Karpas-422 (cell line): ENCODE results near the gene PSRC1. TPM values are rescaled to one million over a fixed set of nuclear protein-coding genes. Genes with fewer than 3 reads are reported as not detected.
A peak's percentile ranks its signal among the peaks of the same experiment; 100 is the strongest.

Source experiments
- DNase-seq: peaks from one replicate; pipeline ENCODE4 v3.0.0-alpha.2; 2015
- H2AFZ ChIP-seq: fragments of 200-600 bp; sonication (generic); 2 replicates; pipeline ENCODE4 v1.6.1; 2014; ENCODE audit warnings: antibody characterized with exemption, low read length, mixed read lengths
- H3K27ac ChIP-seq: fragments of 200-600 bp; sonication (generic); 2 replicates; pipeline ENCODE4 v1.5.1; 2014; ENCODE audit warnings: mild to moderate bottlenecking, low read length, moderate library complexity
- H3K27me3 ChIP-seq: fragments of 200-600 bp; sonication (generic); 2 replicates; pipeline ENCODE4 v1.6.1; 2014; ENCODE audit warnings: low read length, mixed read lengths
- H3K36me3 ChIP-seq: fragments of 200-600 bp; sonication (generic); 2 replicates; pipeline ENCODE4 v1.6.1; 2014; ENCODE audit warnings: low read length, mixed read lengths; ENCODE audit not compliant: insufficient read depth
- H3K4me1 ChIP-seq: fragments of 200-600 bp; sonication (generic); 2 replicates; pipeline ENCODE4 v1.6.1; 2014; ENCODE audit warnings: mild to moderate bottlenecking, low read length, mixed read lengths
- H3K4me2 ChIP-seq: fragments of 200-600 bp; sonication (generic); 2 replicates; pipeline ENCODE4 v1.6.1; 2014; ENCODE audit warnings: low read length, low read depth, mild to moderate bottlenecking; ENCODE audit not compliant: poor library complexity, severe bottlenecking
- H3K4me3 ChIP-seq: fragments of 200-600 bp; sonication (generic); 2 replicates; pipeline ENCODE4 v1.5.1; 2014; ENCODE audit warnings: mild to moderate bottlenecking, antibody characterized with exemption, low read length, mixed read lengths
- H3K79me2 ChIP-seq: fragments of 200-600 bp; sonication (generic); 2 replicates; pipeline ENCODE4 v1.6.1; 2014; ENCODE audit warnings: mild to moderate bottlenecking, low read length, mixed read lengths
- H3K9ac ChIP-seq: fragments of 200-600 bp; sonication (generic); 2 replicates; pipeline ENCODE4 v1.6.0; 2014; ENCODE audit warnings: low read length
- H3K9me2 ChIP-seq: fragments of 200-600 bp; sonication (generic), shearing (Covaris generic); replicated peaks from 2 replicates; pipeline ENCODE4 v1.6.0; 2014; ENCODE audit warnings: mild to moderate bottlenecking, low read length, moderate library complexity; ENCODE audit not compliant: insufficient read depth
- H3K9me3 ChIP-seq: fragments of 300-700, 200-600 bp; sonication (generic); 2 replicates; pipeline ENCODE4 v1.6.1; 2014; ENCODE audit warnings: low read length, mixed read lengths
- H4K20me1 ChIP-seq: fragments of 200-600 bp; sonication (generic); 2 replicates; pipeline ENCODE4 v1.6.1; 2014; ENCODE audit warnings: mild to moderate bottlenecking, antibody characterized with exemption, low read length, low read depth; ENCODE audit not compliant: insufficient read depth
- total RNA-seq: library from RNA; depleted of rRNA; stranded (reverse); fragments of >200 nt; shearing (Covaris generic); gene quantifications from 2 replicates; pipeline ENCODE4 v1.2.3, GENCODE V29; 2014; ENCODE audit warnings: low replicate concordance; rRNA removed

Gene PSRC1
- total RNA-seq: 6.3 and 24.2 TPM in 2 replicates

DNA sequence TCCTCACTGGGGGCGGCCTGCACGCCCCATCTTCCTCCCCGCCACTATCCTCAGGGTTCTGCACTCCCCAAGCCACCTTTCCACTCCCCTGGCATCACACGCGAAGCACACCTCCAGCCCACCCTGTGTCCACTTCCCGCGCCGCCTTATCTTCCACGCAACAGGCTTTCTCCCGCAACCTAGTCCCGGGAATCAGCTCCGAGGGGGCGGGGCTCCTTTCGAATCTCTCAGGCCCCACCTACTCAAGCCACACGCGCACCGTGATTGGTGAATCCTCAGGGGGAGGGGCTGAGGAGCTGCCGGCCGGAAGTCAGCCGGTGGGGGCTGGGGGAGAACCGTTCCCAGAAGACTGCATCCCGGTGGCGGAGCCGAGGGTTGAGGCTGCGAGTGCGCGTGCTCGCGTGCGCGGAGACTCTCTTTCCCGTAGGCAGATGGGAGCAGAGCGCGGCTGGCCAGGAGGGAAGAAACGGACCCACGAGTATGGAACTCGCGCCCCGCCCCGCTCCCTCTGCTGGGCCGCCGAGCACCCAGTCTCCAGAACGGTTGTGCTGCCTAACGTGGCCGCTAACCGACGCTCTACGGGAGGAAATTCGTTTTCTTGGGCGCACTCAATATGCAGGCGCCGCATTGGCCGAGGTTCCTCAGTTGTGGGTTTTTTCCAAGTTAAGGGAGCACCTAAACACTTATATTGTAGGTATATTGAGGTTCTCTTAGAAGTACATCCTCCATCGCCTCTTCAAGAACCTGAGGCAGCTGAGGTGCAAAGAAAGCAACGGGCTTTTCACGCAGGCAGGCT lies at the start of gene PSRC1:
TSS of gene PSRC1 (minus strand) at position 194 of the 796 bp plus-strand sequence.
- no peaks in the 10 kb centered on the region for H3K79me2 ChIP-seq
- H3K9me2 ChIP-seq: no peaks in the 10 kb centered on the region
- peak within 1 kb of the TSS; percentile 20 for H3K27ac ChIP-seq
- DNase-seq: peak; percentile 96
- H3K36me3 ChIP-seq: no peaks in the 10 kb centered on the region
- H2AFZ ChIP-seq: peak within 1 kb of the TSS; percentile 76
- no peaks in the 10 kb centered on the region for H4K20me1 ChIP-seq
- H3K9ac ChIP-seq: peak within 1 kb of the TSS; percentile 88
- peak within 1 kb of the TSS; percentile 86 for H3K4me2 ChIP-seq
- peaks cover 24% of the 10 kb centered on the region for H3K4me1 ChIP-seq
- H3K4me3 ChIP-seq: peak within 1 kb of the TSS; percentile 87
- H3K27me3 ChIP-seq: no peaks in the 10 kb centered on the region
- H3K9me3 ChIP-seq: no peaks in the 10 kb centered on the region

DNA sequence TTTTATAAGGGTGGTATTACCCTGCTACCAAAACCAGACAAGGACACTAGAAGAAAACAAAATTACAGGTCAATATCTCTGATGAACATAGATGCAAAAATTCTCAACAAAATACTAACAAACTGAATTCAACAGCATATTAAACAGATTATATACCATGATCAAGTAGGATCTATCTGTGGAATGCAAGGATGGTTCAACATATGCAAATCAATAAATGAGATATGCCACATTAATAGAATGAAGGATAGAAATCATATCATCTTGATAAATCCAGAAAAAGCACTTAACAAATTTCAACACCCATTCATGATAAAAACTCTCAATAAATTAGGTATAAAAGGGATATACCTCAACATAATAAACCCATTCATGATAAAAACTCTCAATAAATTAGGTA lies 48.2 kb upstream of the PSRC1 start:
- Histone ChIP-seq H3K27me3 (no peaks in the 10 kb centered on the region; the same call in 1 of the 2 replicates), H4K20me1 (no peaks in the 10 kb centered on the region)

DNA sequence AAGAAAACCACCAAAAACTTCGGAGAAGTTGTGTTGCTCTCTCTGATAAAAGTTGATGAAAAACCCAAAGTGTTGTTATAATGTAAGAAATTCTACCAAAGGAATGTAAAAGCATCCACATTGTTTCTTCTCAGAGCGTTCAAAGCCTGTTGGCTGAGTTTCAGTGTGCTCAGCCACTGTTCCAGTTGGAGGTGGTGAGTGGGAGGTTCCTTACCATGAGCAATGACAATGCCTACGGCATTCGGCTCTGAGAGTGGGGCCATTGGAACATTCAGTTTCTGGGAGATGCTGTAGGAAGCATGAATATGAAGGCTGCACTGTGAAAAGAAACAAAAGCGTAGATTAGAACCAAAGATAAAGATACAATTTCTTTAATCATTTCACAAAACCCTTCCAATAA lies 44.3 kb upstream of the PSRC1 start:
- H3K4me1 ChIP-seq: no peaks in the 10 kb centered on the region
- no peak for DNase-seq
- no peaks in the 10 kb centered on the region for H4K20me1 ChIP-seq
- no peaks in the 10 kb centered on the region; the same call in 1 of the 2 replicates for H3K27me3 ChIP-seq
- no peaks in the 10 kb centered on the region for H3K79me2 ChIP-seq
- H3K9me3 ChIP-seq: peaks cover 10% of the 10 kb centered on the region
- no peaks in the 10 kb centered on the region for H3K36me3 ChIP-seq
- H3K27ac ChIP-seq: no peak overlapping the region
- no peak overlapping the region for H3K9ac ChIP-seq
- H2AFZ ChIP-seq: no peak overlapping the region
- no peak overlapping the region for H3K4me3 ChIP-seq
- H3K4me2 ChIP-seq: no peak overlapping the region
- H3K9me2 ChIP-seq: no peaks in the 10 kb centered on the region

More for the DNA sequence above, 48.2 kb upstream of the PSRC1 start:
- Histone ChIP-seq H3K4me3 (no peak overlapping the region), H2AFZ (no peak overlapping the region), H3K4me1 (no peaks in the 10 kb centered on the region), H3K27ac (no peak overlapping the region), H3K4me2 (no peak overlapping the region), H3K79me2 (no peaks in the 10 kb centered on the region), H3K9me2 (no peaks in the 10 kb centered on the region), H3K9me3 (peaks cover 10% of the 10 kb centered on the region), H3K36me3 (no peaks in the 10 kb centered on the region), H3K9ac (no peak overlapping the region)
- no peak for DNase-seq

DNA sequence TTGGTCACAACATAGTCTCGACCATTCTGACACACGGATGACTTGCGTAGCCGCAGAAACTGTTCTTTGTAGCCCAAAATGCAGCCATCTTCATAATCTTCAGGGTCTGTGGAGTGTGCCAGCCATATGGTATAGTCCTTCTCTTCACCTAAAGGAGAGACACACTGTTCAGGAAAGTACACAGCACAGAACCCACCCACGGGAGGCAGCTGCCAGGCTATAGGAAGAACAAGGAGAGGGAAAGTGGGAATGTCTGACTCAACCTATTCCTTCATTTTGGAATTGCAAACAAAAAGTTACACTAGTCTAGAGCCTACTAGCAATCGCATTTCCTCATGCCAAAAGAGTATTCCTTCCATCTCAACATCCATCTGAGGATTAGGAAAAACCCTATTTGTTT lies 40.0 kb upstream of the PSRC1 start:
- Histone ChIP-seq H3K9me3 (no peaks in the 10 kb centered on the region), H2AFZ (no peak overlapping the region), H3K4me2 (no peak overlapping the region), H3K9me2 (no peaks in the 10 kb centered on the region), H3K4me3 (no peak overlapping the region), H3K36me3 (no peaks in the 10 kb centered on the region), H3K4me1 (no peaks in the 10 kb centered on the region), H3K79me2 (no peaks in the 10 kb centered on the region), H3K27me3 (no peaks in the 10 kb centered on the region), H3K27ac (no peak overlapping the region), H3K9ac (no peak overlapping the region), H4K20me1 (no peaks in the 10 kb centered on the region)
- DNase-seq: no peak

DNA sequence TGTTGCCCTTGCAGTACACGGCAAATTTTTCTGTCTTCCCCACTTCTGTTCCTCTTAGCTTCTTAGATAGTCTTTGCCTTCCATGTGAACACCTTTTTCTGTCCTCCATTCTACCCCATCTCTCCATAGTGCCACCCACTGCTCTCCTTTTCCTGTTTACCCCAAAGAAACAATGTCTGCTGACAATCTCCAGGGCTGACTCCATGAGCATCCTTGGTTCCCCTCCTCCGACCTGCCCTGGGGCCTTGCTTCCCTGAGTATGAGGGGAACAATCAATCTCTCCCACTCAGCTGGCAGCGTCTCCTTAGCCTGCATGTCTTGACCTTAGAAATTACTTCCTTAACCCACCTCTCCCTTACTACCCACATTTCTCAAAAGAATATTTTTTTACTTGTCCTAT lies 36.2 kb upstream of the PSRC1 start:
- Histone ChIP-seq H3K4me3 (no peak overlapping the region), H3K4me2 (no peak overlapping the region), H3K79me2 (no peaks in the 10 kb centered on the region), H3K27ac (no peak overlapping the region), H3K4me1 (no peaks in the 10 kb centered on the region), H3K27me3 (no peaks in the 10 kb centered on the region), H4K20me1 (no peaks in the 10 kb centered on the region), H3K9me2 (no peaks in the 10 kb centered on the region), H3K9me3 (no peaks in the 10 kb centered on the region), H2AFZ (no peak overlapping the region), H3K36me3 (no peaks in the 10 kb centered on the region), H3K9ac (no peak overlapping the region)
- DNase-seq: no peak

DNA sequence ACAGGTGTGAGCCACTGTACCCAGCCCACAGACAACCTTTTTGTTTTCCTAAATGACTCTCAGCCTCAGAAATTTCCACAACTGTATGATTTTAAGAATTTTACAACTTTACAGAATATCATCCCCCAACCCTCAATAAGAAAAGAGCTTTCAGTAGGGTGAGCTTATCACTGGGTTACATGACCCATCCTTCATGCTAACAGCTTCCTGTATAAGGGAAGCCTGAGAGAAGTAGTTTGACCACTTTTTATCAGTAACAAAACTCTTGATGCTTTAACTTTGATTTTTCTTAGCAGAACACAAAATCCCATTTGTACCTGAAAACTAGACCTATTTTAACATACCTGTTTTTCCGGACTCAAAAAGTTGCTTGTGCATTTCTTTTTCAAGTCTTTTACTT lies 33.6 kb upstream of the PSRC1 start:
- Histone ChIP-seq H3K4me2 (no peak overlapping the region), H3K27ac (no peak overlapping the region), H3K27me3 (no peaks in the 10 kb centered on the region), H3K9me2 (no peaks in the 10 kb centered on the region), H2AFZ (no peak overlapping the region), H3K4me3 (no peak overlapping the region), H4K20me1 (no peaks in the 10 kb centered on the region), H3K79me2 (no peaks in the 10 kb centered on the region), H3K36me3 (no peaks in the 10 kb centered on the region), H3K9me3 (no peaks in the 10 kb centered on the region), H3K4me1 (no peaks in the 10 kb centered on the region), H3K9ac (no peak overlapping the region)
- no peak for DNase-seq

DNA sequence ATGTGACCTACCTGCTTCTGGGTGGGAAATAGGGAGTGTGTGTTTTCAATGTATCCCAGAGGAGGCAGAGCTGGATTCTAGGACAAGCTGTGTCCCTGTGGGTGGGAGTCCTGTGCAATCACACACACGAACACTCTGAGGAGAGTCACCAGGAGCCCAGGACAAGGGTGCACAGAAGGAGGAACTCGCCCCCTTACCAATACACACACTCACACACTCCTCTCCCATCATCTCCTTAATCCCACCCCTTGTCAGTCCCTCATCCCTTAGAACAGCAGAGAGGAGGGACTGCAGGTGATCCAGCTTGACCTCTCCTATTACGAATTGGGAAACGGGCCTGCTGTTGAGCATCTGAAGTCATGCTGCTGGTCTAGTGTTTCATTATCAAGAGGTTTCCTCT lies 32.3 kb upstream of the PSRC1 start:
- H3K4me2 ChIP-seq: no peak overlapping the region
- H3K4me1 ChIP-seq: no peaks in the 10 kb centered on the region
- no peak overlapping the region for H3K9ac ChIP-seq
- H4K20me1 ChIP-seq: no peaks in the 10 kb centered on the region
- no peaks in the 10 kb centered on the region for H3K27me3 ChIP-seq
- H3K27ac ChIP-seq: no peak overlapping the region
- no peak overlapping the region for H2AFZ ChIP-seq
- no peaks in the 10 kb centered on the region for H3K36me3 ChIP-seq
- no peak for DNase-seq
- H3K4me3 ChIP-seq: no peak overlapping the region
- no peaks in the 10 kb centered on the region for H3K9me3 ChIP-seq
- no peaks in the 10 kb centered on the region for H3K9me2 ChIP-seq
- no peaks in the 10 kb centered on the region for H3K79me2 ChIP-seq

DNA sequence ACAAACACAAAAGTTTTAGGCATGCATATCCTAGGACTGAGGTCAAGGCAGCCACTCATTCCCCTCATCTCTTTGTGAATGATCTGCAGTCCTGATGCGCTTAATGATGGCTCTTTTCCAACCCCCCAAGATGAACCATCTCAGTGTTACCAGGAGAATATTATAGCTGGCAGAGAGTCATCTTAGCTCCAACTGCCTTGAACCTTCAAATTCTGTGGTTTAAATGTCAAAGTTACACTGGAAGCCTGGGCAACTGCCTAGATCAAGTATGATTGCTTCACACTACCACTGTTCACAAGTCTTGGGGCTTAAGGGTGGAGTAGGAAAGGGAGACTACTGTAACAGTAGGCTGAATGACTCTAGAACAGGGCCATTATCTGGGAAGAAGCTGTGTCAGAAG lies 31.9 kb upstream of the PSRC1 start:
- H3K27ac ChIP-seq: no peak overlapping the region
- H3K4me2 ChIP-seq: no peak overlapping the region
- H3K27me3 ChIP-seq: no peaks in the 10 kb centered on the region
- H3K79me2 ChIP-seq: no peaks in the 10 kb centered on the region
- no peaks in the 10 kb centered on the region for H3K36me3 ChIP-seq
- DNase-seq: no peak
- H2AFZ ChIP-seq: no peak overlapping the region
- no peak overlapping the region for H3K4me3 ChIP-seq
- H4K20me1 ChIP-seq: no peaks in the 10 kb centered on the region
- no peaks in the 10 kb centered on the region for H3K9me2 ChIP-seq
- H3K9me3 ChIP-seq: no peaks in the 10 kb centered on the region
- H3K9ac ChIP-seq: no peak overlapping the region
- H3K4me1 ChIP-seq: peaks cover 4% of the 10 kb centered on the region
